Measurements from ENCODE around the gene CMTM1.

CMTM1 gene, protein sequence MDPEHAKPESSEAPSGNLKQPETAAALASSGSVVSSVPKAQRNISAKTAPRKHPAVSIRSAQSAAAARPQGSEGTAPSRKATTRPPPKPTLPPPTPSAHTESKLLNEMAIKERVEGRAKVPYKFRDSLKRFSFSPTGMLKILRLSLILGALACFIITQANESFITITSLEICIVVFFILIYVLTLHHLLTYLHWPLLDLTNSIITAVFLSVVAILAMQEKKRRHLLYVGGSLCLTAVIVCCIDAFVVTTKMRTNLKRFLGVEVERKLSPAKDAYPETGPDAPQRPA

DNA sequence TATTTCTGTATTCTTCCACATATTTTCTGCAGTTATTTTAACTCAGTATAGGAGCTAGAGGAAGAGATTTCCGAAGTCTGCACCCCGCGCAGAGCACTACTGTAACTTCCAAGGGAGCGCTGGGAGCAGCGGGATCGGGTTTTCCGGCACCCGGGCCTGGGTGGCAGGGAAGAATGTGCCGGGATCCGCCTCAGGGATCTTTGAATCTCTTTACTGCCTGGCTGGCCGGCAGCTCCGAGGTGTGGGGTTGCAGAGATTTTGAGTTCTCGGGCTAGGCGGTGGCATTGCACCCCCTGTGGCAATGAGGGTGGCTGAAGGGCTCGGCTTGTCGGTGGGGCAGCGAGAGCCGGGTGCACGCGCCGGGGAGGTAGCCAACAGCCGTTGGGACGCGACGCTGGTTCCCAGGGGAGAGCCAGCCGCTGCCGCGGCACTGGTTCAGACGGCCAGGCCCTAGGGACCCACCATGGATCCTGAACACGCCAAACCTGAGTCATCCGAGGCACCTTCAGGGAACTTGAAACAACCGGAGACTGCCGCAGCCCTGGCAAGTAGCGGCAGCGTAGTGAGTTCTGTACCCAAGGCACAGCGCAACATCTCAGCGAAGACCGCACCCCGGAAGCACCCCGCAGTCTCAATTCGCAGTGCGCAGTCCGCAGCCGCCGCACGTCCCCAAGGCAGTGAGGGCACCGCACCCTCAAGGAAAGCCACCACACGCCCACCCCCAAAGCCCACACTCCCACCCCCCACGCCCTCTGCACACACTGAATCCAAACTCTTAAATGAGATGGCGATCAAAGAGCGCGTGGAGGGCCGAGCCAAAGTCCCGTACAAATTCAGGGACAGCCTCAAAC is at the start of gene CMTM1:
TSS of gene CMTM1 (plus strand) at position 389 of the 851 bp plus-strand sequence. CDS start at position 464, 75 bp downstream.
- no peak for DNase-seq

DNA sequence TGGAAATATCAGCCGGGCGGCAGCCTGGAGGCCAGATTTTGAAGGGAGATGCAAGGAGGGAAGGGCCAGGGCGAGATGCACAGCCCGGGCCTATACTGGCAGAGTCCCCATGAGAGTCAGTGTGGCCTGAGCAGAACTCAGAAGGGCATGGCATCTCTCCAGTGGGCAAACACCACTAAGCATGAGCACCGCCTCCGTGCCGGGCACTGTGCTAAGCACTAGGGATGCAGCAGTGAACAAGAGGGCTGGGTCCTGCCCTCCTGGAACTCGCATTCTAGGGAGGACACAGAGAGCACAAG is 49.8 kb upstream of the CMTM1 start:
- peak; percentile 53 for DNase-seq

DNA sequence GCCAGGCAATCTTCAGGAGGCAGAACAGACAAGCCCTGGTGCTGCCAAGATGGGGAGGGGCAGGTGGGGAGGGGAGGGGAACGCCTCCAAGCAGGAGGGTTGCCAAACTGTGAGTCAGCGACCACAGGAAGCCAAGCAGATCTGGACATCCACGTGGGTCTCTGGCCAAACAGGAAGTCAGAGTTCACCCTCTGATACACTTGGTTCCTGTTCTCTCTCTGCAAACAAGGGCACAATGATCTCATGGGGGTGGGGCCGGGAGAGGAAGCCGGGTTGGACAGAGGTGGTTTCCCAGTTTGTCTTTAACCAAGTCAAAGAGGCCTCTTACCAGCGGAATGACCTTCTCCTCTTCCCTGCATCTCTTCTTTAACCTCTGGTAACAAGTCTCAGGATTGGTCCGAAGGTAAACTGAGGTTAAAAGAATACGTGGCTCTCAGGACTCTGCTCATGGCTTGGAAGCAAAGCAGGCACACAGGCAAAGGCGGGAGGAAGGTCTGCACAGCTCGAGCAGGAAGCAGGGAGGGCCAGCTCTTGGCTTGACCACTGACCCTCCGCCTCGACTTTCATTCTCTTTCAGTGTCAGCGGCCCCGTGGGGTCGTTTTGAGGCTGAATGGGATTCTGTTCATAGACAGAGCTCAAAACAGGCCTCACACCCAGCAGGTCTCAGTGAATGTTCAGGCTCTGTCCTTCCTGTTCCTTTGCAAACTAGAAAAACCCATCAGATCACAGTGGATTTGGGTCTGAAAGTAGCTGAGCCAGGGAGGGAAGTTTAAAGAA is 49.2 kb upstream of the CMTM1 start:
- DNase-seq, result peak; percentile 92

DNA sequence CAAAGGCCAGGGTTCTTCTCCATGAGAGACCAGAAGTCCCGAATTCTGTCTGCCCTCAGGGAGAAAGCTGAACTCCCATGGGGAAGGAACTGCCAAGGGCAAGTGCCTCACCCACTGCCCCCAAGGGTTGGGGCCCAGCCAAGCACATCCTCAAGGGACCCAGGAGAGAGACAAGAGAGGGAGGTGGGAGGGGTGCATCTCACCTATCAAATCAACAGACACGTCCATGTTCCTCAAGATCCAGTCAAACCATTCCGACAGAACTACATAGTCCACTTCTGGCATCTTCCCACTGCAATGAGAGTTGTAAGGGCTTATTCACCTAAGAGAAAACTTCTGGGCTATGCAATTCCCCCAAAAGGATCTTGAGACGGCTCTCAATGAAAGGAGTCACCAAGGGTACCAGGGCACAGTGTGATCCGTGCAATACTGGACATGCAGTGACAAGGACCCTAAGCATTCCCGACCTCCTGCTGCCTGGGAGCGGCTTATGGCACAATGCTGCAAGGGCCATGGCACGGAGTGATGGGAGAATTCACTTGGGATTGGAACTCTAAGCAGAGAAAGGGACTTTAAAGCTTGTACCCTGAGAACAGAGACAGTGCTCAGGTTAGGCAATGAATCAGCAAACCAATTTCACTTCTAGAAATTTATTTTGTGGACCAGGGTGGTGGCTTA is 48.5 kb upstream of the CMTM1 start:
- DNase-seq, result peak; percentile 40

DNA sequence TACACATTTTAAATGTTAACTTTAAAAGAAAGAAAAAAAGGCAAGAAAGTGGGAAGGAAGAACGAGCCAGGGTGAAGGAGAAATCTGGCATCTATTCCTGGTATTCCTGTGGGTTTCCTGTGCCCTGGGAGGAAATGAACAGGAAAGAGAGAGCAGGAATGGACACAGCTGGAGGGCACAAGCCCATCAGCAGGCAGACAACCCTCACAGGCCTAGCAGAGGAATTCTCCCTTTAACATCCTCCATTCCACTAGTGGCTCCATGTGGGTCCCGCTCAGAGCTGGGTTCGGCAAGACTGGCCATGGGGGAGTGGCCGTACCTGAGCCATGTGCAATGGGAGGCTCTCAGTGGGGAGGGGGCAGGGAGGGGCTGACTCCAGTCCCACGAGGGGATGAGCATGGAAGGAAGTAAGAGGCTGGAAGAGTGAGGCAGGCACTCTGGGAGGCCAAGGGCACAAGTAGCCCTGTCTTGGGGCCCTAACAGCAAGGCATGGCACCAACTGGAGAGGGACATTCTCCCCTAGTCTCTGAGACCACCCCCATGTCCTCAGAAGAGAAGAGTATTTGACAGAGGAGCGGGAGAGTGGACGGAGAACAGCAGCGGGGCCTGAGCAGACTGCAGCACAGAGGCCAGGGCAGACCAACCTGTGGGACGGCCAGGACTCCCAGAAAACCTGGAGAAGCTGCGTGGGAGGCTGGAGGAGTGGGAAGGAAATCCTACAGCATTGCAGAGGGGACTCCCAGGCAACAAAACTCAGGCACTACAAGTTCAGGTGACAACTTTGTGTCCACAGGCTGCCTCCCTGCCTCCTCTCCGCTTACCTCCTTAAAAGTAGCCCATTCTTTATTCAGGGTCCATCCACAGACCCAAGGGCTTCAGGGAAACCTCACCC is 46.5 kb upstream of the CMTM1 start:
- DNase-seq, result no peak

DNA sequence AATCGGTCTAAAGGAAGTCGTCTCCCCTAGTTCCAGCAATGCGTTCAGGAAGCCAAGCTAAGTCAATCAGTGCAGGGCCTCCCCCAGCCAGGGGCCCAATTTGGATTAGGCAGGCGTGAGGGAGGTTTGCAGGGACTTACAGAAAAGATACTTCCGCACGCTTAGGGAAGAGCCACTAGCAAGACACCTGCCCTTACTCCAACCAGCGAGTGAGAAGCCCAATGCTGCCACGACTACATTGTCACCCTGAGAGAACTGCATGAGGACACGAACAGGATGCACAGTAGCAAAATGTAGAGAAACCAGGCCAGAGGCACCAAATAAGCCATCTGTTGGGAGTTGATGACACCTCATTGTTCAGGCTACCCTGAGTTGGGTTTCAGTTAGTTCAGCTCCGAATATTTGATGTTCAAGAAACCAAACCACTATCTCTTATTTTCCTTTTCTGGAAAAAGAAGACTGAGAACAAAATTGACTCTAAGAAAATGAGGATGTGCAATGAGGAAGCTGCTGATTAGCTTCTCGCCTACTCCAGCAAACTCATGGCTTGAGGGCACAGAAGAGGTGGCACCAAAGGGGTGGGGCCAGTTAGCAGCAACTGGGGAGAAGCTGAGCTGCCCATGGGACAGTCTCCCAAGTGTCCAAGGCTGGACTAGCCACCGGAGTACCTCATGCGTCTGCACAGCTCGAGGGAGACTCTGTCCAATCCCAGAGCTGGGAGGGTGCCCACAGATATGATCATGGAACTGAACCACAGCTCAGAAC is 45.7 kb upstream of the CMTM1 start:
- no peak for DNase-seq

DNA sequence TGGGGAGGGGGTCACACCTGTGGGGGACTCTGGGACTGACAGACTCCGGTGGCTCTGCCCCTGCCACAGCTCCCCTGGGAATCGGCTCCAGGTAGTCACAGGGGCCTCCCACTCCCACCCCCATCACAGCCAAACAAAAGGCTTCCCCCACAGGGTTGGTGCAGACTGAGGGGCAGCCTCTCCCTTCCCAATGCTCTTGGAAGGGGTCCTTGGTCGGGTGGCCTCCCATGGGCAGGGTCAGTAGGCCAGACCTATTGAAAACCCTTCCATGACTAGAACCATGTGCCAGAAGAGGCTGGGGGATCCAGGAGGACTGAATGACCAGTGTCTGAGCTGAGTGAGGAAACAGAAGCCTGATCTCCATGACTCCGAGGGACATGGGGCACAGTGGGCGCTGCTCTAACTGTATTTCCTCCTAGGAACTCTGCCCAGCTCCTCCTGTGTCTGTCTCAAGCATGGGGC is 45.0 kb upstream of the CMTM1 start:
- DNase-seq, result no peak

DNA sequence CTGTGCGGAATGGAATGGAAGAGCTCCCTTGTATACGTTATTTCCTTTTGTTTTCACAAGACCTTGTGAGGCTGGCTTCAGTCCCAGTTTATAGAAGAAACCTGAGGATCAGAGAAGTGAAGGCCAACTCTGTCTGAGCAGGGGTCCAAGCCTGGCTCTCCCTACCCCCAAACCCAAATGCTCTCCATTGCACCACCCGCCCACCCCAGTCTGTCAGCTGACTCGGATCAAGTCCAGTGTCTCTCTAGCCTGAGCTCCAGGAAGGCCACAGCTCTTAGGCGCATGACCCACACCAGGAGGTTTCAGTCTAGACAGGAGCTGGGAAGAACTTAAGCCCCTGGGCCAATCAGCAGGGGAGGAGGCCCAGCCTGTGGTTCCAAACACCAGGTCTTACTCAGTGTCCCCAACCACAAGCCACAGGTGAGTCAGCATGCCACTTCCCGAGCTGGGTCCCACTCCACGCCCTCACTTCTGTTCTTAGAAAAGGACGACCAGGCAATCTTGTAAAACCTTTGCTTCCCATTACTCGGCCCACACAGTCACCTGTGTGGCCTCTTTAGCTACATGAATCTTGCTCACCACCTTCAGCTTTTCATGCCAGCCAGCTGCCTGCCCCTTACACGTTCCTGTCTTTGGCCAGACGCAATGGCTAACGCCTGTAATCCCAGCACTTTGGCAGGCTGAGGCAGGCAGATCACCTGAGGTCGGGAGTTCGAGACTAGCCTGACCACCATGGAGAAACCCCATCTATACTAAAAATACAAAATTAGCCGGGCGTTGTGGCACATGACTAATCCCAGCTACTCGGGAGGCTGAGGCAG is 44.1 kb upstream of the CMTM1 start:
- DNase-seq, result peak; percentile 96

DNA sequence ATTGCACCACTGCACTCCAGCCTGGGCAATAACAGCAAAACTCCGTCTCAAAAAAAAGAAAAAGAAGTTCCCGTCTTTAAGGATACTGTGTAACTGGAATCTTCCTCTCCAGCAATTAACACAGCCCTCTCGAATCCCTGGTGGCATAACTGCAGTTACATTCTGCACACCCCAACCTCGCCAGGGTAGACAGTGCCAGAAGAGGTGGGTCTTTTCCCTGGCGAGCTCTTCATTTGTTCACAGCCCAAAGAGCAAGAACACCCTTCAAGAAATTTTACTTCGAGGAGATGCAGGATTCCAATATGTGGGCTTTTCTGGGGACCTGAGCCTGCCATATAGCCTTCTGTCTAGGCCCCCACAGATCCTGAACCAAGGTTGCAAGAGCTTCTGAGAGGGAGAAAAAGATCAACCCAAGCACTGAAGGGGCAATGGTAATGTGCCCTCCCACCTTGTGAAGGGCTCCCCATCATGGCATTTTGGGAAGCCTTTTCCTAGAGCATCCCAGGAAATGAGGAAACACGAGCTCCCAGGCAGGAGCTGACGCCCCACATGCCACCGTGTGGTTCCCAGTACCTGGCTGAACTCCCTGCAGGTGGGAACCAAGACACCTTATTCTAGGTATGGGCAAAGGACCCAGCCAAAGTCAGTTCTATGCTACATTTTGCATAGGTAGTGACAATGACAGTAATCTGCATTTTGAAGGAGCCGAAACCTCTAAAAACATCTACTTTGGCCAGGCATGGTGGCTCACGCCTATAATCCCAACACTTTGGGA is 43.2 kb upstream of the CMTM1 start:
- DNase-seq, result no peak

DNA sequence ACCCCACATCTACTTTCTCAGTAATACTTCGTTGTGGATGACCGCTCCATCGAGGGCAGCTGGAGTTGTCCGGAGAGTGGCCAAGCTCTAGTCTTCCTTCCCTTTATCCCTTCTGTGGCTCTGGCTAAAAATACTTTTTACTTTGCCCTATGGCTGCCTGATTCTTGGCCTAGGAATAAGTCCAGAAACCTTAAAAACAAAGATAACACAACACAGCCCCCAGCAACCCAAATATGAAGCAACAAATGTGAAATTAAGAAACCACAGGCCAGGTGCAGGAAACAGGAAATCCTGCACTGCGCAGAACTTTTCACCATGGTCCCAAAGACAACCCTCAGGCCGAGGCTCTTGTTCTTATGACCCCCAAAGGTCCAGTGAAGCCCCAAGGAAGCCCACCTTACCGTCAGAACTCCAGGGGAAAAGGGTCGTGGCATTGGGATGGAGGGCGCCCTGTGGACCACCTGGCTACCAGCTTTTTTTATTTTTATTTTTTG is 42.3 kb upstream of the CMTM1 start:
- DNase-seq, result peak; percentile 31

DNA sequence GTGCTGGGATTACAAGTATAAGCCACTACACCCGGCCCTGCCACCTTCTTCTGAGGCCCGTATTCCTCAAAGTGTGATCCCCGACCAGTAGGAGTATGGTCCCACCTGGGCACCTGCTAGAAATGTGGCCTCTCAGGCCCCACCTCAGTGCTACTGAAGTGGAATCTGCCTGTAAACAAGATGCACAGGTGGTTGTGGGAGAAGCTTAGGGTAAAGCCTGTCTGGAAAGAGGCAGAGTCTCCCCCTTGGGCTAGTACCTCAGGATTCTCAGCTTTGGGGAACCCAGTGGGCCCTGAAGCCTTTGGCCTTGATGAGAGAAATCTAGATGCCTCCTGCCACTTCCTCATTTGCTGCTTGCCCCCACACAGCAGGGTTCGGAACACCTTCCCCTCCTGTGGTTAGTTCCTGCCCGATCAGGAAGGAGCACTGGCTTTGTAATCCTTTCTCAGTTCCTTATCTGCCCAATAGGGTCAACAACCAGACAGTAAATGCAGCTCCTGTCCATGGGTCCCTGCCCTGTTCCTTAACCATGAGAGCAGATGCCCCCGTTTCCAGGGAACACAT is 41.6 kb upstream of the CMTM1 start:
- DNase-seq, result no peak

DNA sequence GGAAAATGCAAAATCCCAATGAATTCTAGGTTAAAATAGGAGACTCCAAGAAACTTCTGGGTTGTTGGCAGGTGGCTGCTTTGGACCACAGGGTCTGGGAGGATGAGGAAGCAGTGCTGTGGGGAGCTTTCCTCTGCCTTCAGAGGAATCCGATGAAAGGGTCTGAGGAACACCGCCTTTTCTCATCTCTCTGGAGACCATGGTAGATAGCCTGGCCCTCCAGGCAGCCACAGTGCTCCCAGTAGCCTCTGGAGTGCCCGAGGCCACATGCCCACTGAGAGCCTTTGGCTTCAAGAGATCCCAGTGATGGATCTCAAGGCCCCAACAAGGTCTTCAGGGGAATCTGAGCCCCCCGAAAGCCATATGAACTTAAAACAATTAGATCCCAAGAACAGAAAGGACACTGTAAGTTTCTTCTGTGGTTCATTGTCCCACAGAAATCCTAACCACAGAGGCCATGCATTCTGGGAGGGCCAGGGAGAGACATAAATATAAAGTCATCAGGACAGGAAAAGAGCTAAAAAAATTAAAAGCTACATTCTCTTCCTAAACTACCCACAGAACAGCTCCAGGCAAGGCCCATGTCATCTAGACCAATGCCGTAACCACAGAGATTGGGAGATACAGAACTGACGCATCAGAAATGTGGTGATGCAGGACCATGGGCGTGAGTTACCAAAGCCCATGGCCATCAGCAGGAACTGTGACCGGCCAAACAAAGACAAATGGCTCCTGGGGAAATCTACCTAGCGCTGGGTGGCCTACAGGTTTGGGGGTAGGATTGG is 40.7 kb upstream of the CMTM1 start:
- no peak for DNase-seq

DNA sequence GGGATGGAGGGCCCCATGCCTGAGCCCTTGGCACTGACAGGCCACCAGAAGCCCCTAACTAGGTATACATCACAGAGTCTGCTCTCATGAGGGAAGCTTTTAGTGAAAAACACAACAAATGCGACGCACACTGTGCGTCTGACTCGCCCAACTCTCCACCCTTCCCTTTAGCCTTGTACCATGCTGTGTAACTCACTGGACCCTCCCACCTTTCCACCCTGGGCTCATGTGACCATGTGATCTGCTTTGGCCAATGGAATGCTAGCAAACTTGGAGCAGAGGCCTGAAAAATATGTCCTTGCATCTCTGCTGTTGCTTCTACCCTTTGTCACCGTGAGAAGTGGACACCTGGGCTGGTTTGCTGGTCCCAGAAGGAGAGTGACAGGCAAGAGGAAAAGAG is 37.9 kb upstream of the CMTM1 start:
- DNase-seq, result no peak

DNA sequence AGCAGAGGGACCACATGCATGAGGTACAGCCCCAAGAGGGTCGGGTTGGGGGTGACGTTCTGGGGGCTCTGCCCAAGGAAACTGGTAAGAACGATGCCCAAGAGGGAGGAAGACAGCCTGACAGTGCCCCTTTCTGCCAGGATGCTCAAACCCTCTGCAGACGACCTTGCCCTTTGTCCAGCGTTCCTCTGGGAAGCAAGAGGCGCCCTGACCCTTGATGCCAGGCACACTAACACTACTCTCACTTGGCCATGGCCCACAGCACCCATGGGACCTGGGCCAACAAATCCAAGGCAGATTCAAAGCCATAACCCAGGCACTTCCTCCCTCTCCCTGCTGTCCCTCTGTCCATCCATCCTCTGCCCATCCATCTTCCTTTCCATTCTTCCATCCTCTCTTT is 36.8 kb upstream of the CMTM1 start:
- DNase-seq, result no peak

DNA sequence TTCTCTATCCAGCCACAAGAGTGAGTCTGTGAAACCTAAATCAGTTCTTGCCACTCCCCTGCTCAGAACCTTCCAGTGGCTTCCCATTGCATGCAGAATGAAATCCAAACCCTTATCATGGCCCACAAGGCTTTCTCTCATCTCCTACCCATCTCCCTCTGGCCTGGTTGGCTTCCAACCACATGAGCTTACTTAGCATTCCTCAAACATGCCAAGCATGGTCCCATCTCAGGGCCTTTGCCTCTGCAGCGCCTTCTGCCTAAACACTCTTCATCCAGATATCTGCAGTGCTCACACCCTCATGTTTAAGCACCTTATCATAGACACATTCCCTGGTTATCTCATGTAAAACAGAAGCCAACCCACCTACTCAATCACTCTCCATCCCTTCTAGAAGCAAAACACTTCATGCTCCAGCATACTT is 31.9 kb upstream of the CMTM1 start:
- DNase-seq, result no peak

DNA sequence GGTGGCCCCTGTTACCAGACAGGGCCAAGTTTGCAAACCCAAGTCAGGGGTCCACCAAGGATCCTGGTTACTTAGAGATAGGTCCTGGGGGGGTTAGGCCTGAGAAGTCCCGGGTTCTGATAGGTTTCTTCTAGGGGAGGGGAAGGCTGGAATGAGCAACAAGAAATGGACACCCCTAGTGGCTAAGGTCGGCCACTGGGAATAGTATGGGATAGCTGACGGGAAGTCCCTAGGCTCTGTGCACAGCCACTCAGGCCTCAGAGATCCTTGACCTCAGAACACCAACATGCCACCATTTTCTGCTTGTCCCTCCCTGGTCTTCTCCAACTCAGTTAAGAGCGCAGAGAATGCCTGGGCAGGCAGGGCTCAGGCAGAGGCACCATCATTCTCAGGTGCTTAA is 29.7 kb upstream of the CMTM1 start:
- DNase-seq, result no peak

DNA sequence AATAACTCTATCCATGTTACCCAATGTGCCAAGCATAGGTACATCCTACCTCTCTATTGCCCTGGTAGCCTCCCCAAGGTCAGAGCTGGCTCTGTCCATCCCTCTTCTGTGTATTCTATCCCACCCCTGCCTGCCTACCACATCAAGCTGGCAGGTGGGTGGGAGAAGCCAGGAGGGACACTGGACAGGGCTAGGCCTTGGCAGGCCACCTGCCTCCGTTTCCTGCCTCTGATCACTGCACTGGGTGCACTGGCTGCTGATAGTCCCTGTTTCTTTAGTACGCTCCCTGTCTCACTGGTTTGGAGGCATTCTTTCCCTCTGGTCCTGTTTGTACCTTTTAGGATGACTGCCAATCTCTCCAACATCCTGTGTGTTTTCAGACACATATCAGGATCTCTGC is 29.0 kb upstream of the CMTM1 start:
- no peak for DNase-seq

DNA sequence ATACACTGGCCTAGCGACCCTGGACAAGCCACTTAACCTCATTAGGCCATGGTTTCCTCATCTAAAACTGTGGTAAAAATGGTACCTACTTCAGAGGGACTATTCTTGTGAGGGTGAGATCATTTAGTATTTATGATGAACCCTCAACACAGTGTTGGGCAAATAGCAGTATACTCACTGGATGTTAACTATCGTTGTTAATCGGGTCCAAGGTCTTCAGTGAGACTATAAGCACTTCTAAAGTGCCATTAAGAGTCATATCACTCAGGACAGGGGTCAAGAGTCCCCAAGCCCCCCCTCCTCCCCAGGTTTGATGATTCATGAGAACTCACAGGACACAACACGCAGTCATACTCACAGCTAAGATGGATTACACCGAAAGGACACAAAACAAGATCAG is 27.3 kb upstream of the CMTM1 start:
- DNase-seq, result no peak
